Mesendoderm (in vitro differentiated cells): ENCODE results near the gene C14orf39. TPM values are rescaled to one million over a fixed set of nuclear protein-coding genes. Genes with fewer than 3 reads are reported as not detected.
A peak's percentile ranks its signal among the peaks of the same experiment; 100 is the strongest.

ENCODE experiments used
- DNase-seq: peaks from one replicate; pipeline ENCODE4 v3.0.0; 2013
- H2AK5ac ChIP-seq: 2 replicates; pipeline ENCODE4 v1.6.1; 2013; ENCODE audit warnings: low read length, inconsistent platforms
- H2BK120ac ChIP-seq: 2 replicates; pipeline ENCODE4 v1.6.1; 2013; ENCODE audit warnings: low read depth, mild to moderate bottlenecking, low read length, moderate library complexity, mixed read lengths
- H2BK15ac ChIP-seq: replicated peaks from 2 replicates; pipeline ENCODE4 v1.6.1; 2013; ENCODE audit warnings: low read depth, mild to moderate bottlenecking, moderate library complexity
- H2BK5ac ChIP-seq: 2 replicates; pipeline ENCODE4 v1.6.1; 2013; ENCODE audit warnings: low read length, inconsistent platforms
- H3K18ac ChIP-seq: 2 replicates; pipeline ENCODE4 v1.6.1; 2013; ENCODE audit warnings: mild to moderate bottlenecking, low read length, mixed read lengths
- H3K23ac ChIP-seq: one replicate; pipeline ENCODE4 v1.6.1; 2013; ENCODE audit warnings: low read length
- H3K27ac ChIP-seq: 2 replicates; pipeline ENCODE4 v1.5.1; 2013; ENCODE audit warnings: low read depth, mild to moderate bottlenecking, inconsistent platforms, low read length, moderate library complexity
- H3K27me3 ChIP-seq: 2 replicates; pipeline ENCODE4 v1.6.1; 2013; ENCODE audit warnings: low read length, control low read depth, mild to moderate bottlenecking, inconsistent platforms; ENCODE audit not compliant: insufficient read depth, poor library complexity
- H3K36me3 ChIP-seq: 2 replicates; pipeline ENCODE4 v1.6.1; 2013; ENCODE audit warnings: low read length, inconsistent platforms; ENCODE audit not compliant: control insufficient read depth, insufficient read depth
- H3K4ac ChIP-seq: one replicate; pipeline ENCODE4 v1.6.1; 2013; ENCODE audit warnings: low read depth, mild to moderate bottlenecking, low read length, moderate library complexity
- H3K4me1 ChIP-seq: 2 replicates; pipeline ENCODE4 v1.6.1; 2013; ENCODE audit warnings: low read depth, low read length, inconsistent platforms; ENCODE audit not compliant: control insufficient read depth
- H3K4me2 ChIP-seq: 2 replicates; pipeline ENCODE4 v1.6.1; 2013; ENCODE audit warnings: low read length
- H3K4me3 ChIP-seq: 2 replicates; pipeline ENCODE4 v1.5.1; 2013; ENCODE audit warnings: mild to moderate bottlenecking, low read length
- H3K56ac ChIP-seq: one replicate; pipeline ENCODE4 v1.6.1; 2013; ENCODE audit warnings: low read length
- H3K79me1 ChIP-seq: 2 replicates; pipeline ENCODE4 v1.6.1; 2013; ENCODE audit warnings: low read length, inconsistent platforms
- H3K79me2 ChIP-seq: 2 replicates; pipeline ENCODE4 v1.6.1; 2013; ENCODE audit warnings: mild to moderate bottlenecking, low read length; ENCODE audit not compliant: control insufficient read depth, insufficient read depth
- H3K9ac ChIP-seq: 2 replicates; pipeline ENCODE4 v1.6.1; 2013; ENCODE audit warnings: low read length, inconsistent platforms
- H4K5ac ChIP-seq: one replicate; pipeline ENCODE4 v1.6.1; 2013; ENCODE audit warnings: low read length
- H4K8ac ChIP-seq: one replicate; pipeline ENCODE4 v1.6.1; 2013; ENCODE audit warnings: low read depth, mild to moderate bottlenecking, control low read depth, low read length, moderate library complexity
- WGBS: extraction: QIAGEN DNeasy Blood & Tissue Kit; methylation state at CpG from one replicate; pipeline ENCODE4 v1.1.7; 2013; ENCODE audit warnings: low lambda C conversion rate, missing lambda C conversion rate; ENCODE audit not compliant: insufficient coverage; ENCODE audit errors: extremely low coverage; 5-methylcytosine and 5-hydroxymethylcytosine counted together
- polyA plus RNA-seq, 2 experiments: library from polyadenylated mRNA; stranded (reverse); fragments of 200-250 nt; gene quantifications; one replicate each; pipeline ENCODE4 v1.2.3, GENCODE V29; 2013

C14orf39 gene, protein sequence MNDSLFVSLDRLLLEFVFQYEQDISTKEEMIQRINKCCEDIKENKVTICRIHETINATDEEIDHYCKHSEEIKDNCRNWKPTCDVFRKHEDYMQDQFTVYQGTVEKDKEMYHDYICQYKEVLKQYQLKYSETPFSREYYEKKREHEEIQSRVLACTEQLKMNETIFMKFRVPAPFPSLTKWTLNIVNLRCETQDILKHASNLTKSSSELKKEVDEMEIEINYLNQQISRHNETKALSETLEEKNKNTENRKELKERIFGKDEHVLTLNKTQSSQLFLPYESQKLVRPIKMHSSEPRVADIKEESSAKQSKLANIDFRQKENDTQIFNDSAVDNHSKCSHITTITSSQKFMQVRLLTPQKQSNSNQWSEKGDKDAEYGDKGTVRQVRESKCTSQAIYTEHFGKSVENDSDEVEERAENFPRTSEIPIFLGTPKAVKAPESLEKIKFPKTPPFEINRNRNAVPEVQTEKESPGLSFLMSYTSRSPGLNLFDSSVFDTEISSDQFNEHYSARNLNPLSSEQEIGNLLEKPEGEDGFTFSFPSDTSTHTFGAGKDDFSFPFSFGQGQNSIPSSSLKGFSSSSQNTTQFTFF
- polyA plus RNA-seq (2013, experiment 1 of 2), result 0.58 TPM
- polyA plus RNA-seq (2013, experiment 2 of 2), result 0.90 TPM

GRCh38 chr14:60485598-60486251, at the start of gene C14orf39:
TSS of gene C14orf39 (minus strand) at chr14:60486063. CDS start at chr14:60485078, 985 bp downstream.
- WGBS, result no CpG with 5 or more reads among the region's 57 CpGs
- no peak within 1 kb of the TSS for H3K23ac ChIP-seq
- no peaks in the 10 kb centered on the region for H3K27me3 ChIP-seq

DNA sequence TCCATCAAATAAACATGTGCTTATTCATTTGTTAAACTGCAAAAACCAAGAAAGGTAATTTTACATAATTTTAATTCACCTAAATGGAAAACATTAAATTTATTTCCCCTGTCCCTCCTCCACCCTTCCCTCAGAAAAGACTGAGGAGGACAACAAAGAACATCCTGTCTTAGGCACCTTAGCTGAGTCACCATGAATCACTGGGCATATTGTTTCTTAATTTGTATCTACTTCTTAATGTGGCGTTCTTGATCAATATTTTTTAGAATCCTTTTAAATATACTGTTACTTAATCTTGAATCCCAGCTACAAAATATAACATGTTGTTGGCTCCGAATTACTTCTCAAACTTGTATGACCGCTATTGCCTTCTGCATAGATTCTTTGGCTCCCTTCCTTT, 46.6 kb upstream of the C14orf39 start:
- no peak overlapping the region for H3K18ac ChIP-seq
- no peak overlapping the region for H2BK120ac ChIP-seq
- no peaks in the 10 kb centered on the region for H3K36me3 ChIP-seq
- no CpG with 5 or more reads among the region's 3 CpGs for WGBS
- no peaks in the 10 kb centered on the region for H3K4me1 ChIP-seq
- H3K27ac ChIP-seq, result no peak overlapping the region
- no peak overlapping the region for H3K23ac ChIP-seq
- no peak overlapping the region for H4K5ac ChIP-seq
- H3K4ac ChIP-seq, result no peak overlapping the region
- no peak overlapping the region for H4K8ac ChIP-seq
- no peaks in the 10 kb centered on the region for H3K79me1 ChIP-seq
- no peaks in the 10 kb centered on the region for H3K79me2 ChIP-seq
- no peak overlapping the region for H3K9ac ChIP-seq
- DNase-seq, result no peak
- H2BK15ac ChIP-seq, result no peak overlapping the region
- H3K4me2 ChIP-seq, result no peak overlapping the region
- no peak overlapping the region for H2BK5ac ChIP-seq
- no peak overlapping the region for H3K56ac ChIP-seq
- no peak overlapping the region for H3K4me3 ChIP-seq
- no peaks in the 10 kb centered on the region for H3K27me3 ChIP-seq
- H2AK5ac ChIP-seq, result no peak overlapping the region

More at GRCh38 chr14:60485598-60486251, at the start of gene C14orf39:
- peak; percentile 81 for DNase-seq
- Histone ChIP-seq H3K4me2 (peak within 1 kb of the TSS; percentile 21), H3K79me1 (no peaks in the 10 kb centered on the region), H4K8ac (no peak within 1 kb of the TSS), H3K9ac (peak within 1 kb of the TSS; percentile 76), H3K18ac (peak within 1 kb of the TSS; percentile 89), H3K4me3 (peak within 1 kb of the TSS; percentile 5), H3K4ac (peak within 1 kb of the TSS; percentile 70), H2AK5ac (no peak within 1 kb of the TSS), H2BK15ac (no peak within 1 kb of the TSS), H4K5ac (no peak within 1 kb of the TSS), H2BK5ac (no peak within 1 kb of the TSS), H3K56ac (peak within 1 kb of the TSS; percentile 95), H2BK120ac (peak within 1 kb of the TSS; percentile 33), H3K36me3 (no peaks in the 10 kb centered on the region), H3K4me1 (no peaks in the 10 kb centered on the region), H3K27ac (no peak within 1 kb of the TSS), H3K79me2 (no peaks in the 10 kb centered on the region)

GRCh38 chr14:60515511-60516289, 29.8 kb upstream of the C14orf39 start:
- Histone ChIP-seq H3K56ac (peak overlapping the region; percentile 84), H3K4me3 (no peak overlapping the region)
- no CpG with 5 or more reads among the region's 66 CpGs for WGBS

GRCh38 chr14:60514741-60515491, 29.1 kb upstream of the C14orf39 start:
- H3K27me3 ChIP-seq, result peaks cover 38% of the 10 kb centered on the region
- no peak overlapping the region for H3K23ac ChIP-seq
- H3K9ac ChIP-seq, result peak overlapping the region; percentile 69
- peak overlapping the region; percentile 84 for H3K56ac ChIP-seq
- H3K36me3 ChIP-seq, result no peaks in the 10 kb centered on the region
- no peak overlapping the region for H2BK15ac ChIP-seq
- H3K18ac ChIP-seq, result peak overlapping the region; percentile 3
- peak overlapping the region; percentile 67 for H3K4me2 ChIP-seq
- no CpG with 5 or more reads among the region's 79 CpGs for WGBS
- no peak overlapping the region for H2BK120ac ChIP-seq
- no peaks in the 10 kb centered on the region for H3K79me1 ChIP-seq
- peak overlapping the region; percentile 58 for H4K8ac ChIP-seq
- peak; percentile 79 for DNase-seq
- H2BK5ac ChIP-seq, result no peak overlapping the region
- H4K5ac ChIP-seq, result no peak overlapping the region
- H3K4me1 ChIP-seq, result no peaks in the 10 kb centered on the region
- H3K27ac ChIP-seq, result peak overlapping the region; percentile 36
- no peak overlapping the region for H2AK5ac ChIP-seq
- H3K79me2 ChIP-seq, result no peaks in the 10 kb centered on the region
- H3K4me3 ChIP-seq, result peak overlapping the region; percentile 37
- peak overlapping the region; percentile 17 for H3K4ac ChIP-seq

More at GRCh38 chr14:60515511-60516289, 29.8 kb upstream of the C14orf39 start:
- Histone ChIP-seq H3K4me2 (peak overlapping the region; percentile 67), H3K27ac (peak overlapping the region; percentile 58), H4K5ac (no peak overlapping the region), H3K4ac (peak overlapping the region; percentile 17), H3K27me3 (peaks cover 30% of the 10 kb centered on the region), H2AK5ac (no peak overlapping the region), H4K8ac (peak overlapping the region; percentile 58), H3K79me1 (no peaks in the 10 kb centered on the region), H3K18ac (peak overlapping the region; percentile 3), H3K79me2 (no peaks in the 10 kb centered on the region), H3K36me3 (no peaks in the 10 kb centered on the region), H2BK5ac (no peak overlapping the region), H3K9ac (peak overlapping the region; percentile 69), H2BK15ac (no peak overlapping the region), H3K4me1 (no peaks in the 10 kb centered on the region), H3K23ac (no peak overlapping the region), H2BK120ac (no peak overlapping the region)
- DNase-seq, result peak; percentile 91

GRCh38 chr14:60514378-60514740, 28.5 kb upstream of the C14orf39 start:
- no peak overlapping the region for H3K23ac ChIP-seq
- no peak overlapping the region for H4K8ac ChIP-seq
- peaks cover 3% of the 10 kb centered on the region for H3K4me1 ChIP-seq
- H4K5ac ChIP-seq, result no peak overlapping the region
- no peak overlapping the region for H2BK120ac ChIP-seq
- peak overlapping the region; percentile 67 for H3K4me2 ChIP-seq
- H3K27me3 ChIP-seq, result peaks cover 44% of the 10 kb centered on the region
- no peak overlapping the region for H3K4ac ChIP-seq
- no peak overlapping the region for H2AK5ac ChIP-seq
- H3K79me2 ChIP-seq, result no peaks in the 10 kb centered on the region
- DNase-seq, result no peak
- H3K9ac ChIP-seq, result peak overlapping the region; percentile 69
- H2BK15ac ChIP-seq, result no peak overlapping the region
- no peak overlapping the region for H3K27ac ChIP-seq
- H3K18ac ChIP-seq, result peak overlapping the region; percentile 3
- H2BK5ac ChIP-seq, result no peak overlapping the region
- H3K4me3 ChIP-seq, result peak overlapping the region; percentile 37
- peak overlapping the region; percentile 84 for H3K56ac ChIP-seq
- WGBS, result no CpG with 5 or more reads among the region's 10 CpGs
- no peaks in the 10 kb centered on the region for H3K79me1 ChIP-seq
- H3K36me3 ChIP-seq, result no peaks in the 10 kb centered on the region
